SK-N-SH (cell line): Measurements from ENCODE around the gene CYP4F3. TPM values are rescaled to one million over a fixed set of nuclear protein-coding genes. Genes with fewer than 3 reads are reported as not detected.

Experiments
- CTCF ChIA-PET: fragments of 300-600, 350-600 bp; formaldehyde crosslinking; extraction: SDS; loops from one replicate; lab custom pipeline; 2021; lab: Yijun Ruan, JAX
- POLR2A ChIA-PET: fragments of 350-600 bp; sonication (Branson Sonifier 250); formaldehyde crosslinking; extraction: SDS; loops from one replicate; lab custom pipeline; 2020; ENCODE audit warnings: antibody characterized with exemption, inconsistent platforms; lab: Yijun Ruan, JAX
- DNase-seq: peaks from one replicate; pipeline ENCODE4 v3.0.0; 2012
- H2AFZ ChIP-seq: fragments of 200-600 bp; sonication (generic); 2 replicates; pipeline ENCODE4 v1.8.1; 2016; ENCODE audit warnings: antibody characterized with exemption, mild to moderate bottlenecking, low read depth
- H3F3A ChIP-seq: fragments of 200-600 bp; sonication (generic); replicated peaks from 2 replicates; pipeline ENCODE3; 2016; ENCODE audit warnings: antibody characterized with exemption, mild to moderate bottlenecking; ENCODE audit not compliant: insufficient read depth
- H3K27ac ChIP-seq, 2 experiments: fragments of 200-500 bp in 1 of 2; fragments of 200-600 bp in 1 of 2; sonication (Bioruptor generic) in 1 of 2; sonication (generic), shearing (Covaris generic) in 1 of 2; 2 replicates each; pipeline versions ENCODE4 v1.5.1 to v1.6.1; 2014 to 2016; ENCODE audit warnings: low read depth in 2 of 2, inconsistent platforms in 1 of 2, low read length in 1 of 2, mild to moderate bottlenecking in 1 of 2, mixed read lengths in 1 of 2
- H3K27me3 ChIP-seq: fragments of 200-600 bp; sonication (generic), shearing (Covaris generic); 2 replicates; pipeline ENCODE4 v1.6.1; 2016; ENCODE audit warnings: mixed run types; ENCODE audit not compliant: insufficient read depth
- H3K36me3 ChIP-seq, 2 experiments: fragments of 200-500 bp in 1 of 2; fragments of 200-600 bp in 1 of 2; sonication (Bioruptor generic) in 1 of 2; sonication (generic) in 1 of 2; replicated peaks in 1 of 2; 2 replicates each; pipeline versions ENCODE3 to v1.5.1; 2014 to 2016; ENCODE audit warnings: low read length in 1 of 2, mild to moderate bottlenecking in 1 of 2; ENCODE audit not compliant: insufficient read depth in 2 of 2, control insufficient read depth in 1 of 2
- H3K4me1 ChIP-seq, 2 experiments: fragments of 200-500 bp in 1 of 2; fragments of 200-600 bp in 1 of 2; sonication (Bioruptor generic) in 1 of 2; sonication (generic), shearing (Covaris generic) in 1 of 2; 2 replicates each; pipeline versions ENCODE4 v1.5.1 to v1.6.1; 2014 to 2016; ENCODE audit warnings: low read depth in 1 of 2, low read length in 1 of 2, mixed run types in 1 of 2; ENCODE audit not compliant: insufficient read depth in 2 of 2, control insufficient read depth in 1 of 2
- H3K4me2 ChIP-seq: fragments of 200-600 bp; sonication (generic), shearing (Covaris generic); 2 replicates; pipeline ENCODE4 v1.6.1; 2017; ENCODE audit warnings: mixed run types
- H3K4me3 ChIP-seq, 2 experiments: fragments of 200-500 bp in 1 of 2; fragments of 200-600 bp in 1 of 2; sonication (Bioruptor generic) in 1 of 2; sonication (generic), shearing (Covaris generic) in 1 of 2; 2 replicates each; pipeline versions ENCODE4 v1.5.1 to v1.8.1; 2014 to 2016; ENCODE audit warnings: low read depth in 2 of 2, inconsistent platforms in 1 of 2, low read length in 1 of 2, mild to moderate bottlenecking in 1 of 2, mixed read lengths in 1 of 2, moderate library complexity in 1 of 2
- H3K79me2 ChIP-seq: fragments of 200-600 bp; sonication (generic); 2 replicates; pipeline ENCODE4 v1.8.1; 2017; ENCODE audit warnings: mild to moderate bottlenecking; ENCODE audit not compliant: insufficient read depth
- H3K9ac ChIP-seq: fragments of 200-600 bp; sonication (generic); 2 replicates; pipeline ENCODE4 v1.6.1; 2017; ENCODE audit warnings: mixed run types
- H3K9me2 ChIP-seq: fragments of 200-600 bp; sonication (generic); 2 replicates; pipeline ENCODE4 v1.6.1; 2017; ENCODE audit warnings: mixed run types
- H3K9me3 ChIP-seq: fragments of 200-600 bp; sonication (generic); 2 replicates; pipeline ENCODE4 v1.6.1; 2017; ENCODE audit warnings: mixed run types, mild to moderate bottlenecking, moderate library complexity
- H4K20me1 ChIP-seq: fragments of 200-600 bp; sonication (generic); 2 replicates; pipeline ENCODE4 v1.6.1; 2017; ENCODE audit warnings: mild to moderate bottlenecking, mixed run types; ENCODE audit not compliant: insufficient read depth
- MXI1 ChIP-seq: IDR thresholded peaks from 2 replicates; pipeline ENCODE4 v1.6.1; 2012; ENCODE audit warnings: mild to moderate bottlenecking, low read depth, low read length, improper control_type of control experiment
- RAD21 ChIP-seq: IDR thresholded peaks from 2 replicates; pipeline ENCODE4 v1.6.1; 2012; ENCODE audit warnings: mild to moderate bottlenecking, low read length
- SMC3 ChIP-seq: IDR thresholded peaks from 2 replicates; pipeline ENCODE4 v1.6.1; 2012; ENCODE audit warnings: low read depth, low read length, improper control_type of control experiment
- TCF12 ChIP-seq: IDR thresholded peaks from 2 replicates; pipeline ENCODE4 v1.4.0; 2012
- WGBS: methylation state at CpG from one replicate; pipeline ENCODE4 v1.1.6; 2017; ENCODE audit warnings: low lambda C conversion rate; 5-methylcytosine and 5-hydroxymethylcytosine counted together
- polyA plus RNA-seq, 3 experiments: library from polyadenylated mRNA; depleted of rRNA; stranded (reverse); fragments of >200 nt; gene quantifications; 2 replicates each; pipeline ENCODE4 v1.2.3, GENCODE V29; 2012
- TF ChIP-seq, protein P1 (sequence below): IDR thresholded peaks from 2 replicates; pipeline ENCODE4; 2012
- TF ChIP-seq, protein P2 (sequence below): IDR thresholded peaks from 2 replicates; pipeline ENCODE4 v1.6.1; 2012; ENCODE audit warnings: mild to moderate bottlenecking, low read depth, low read length, moderate library complexity
- TF ChIP-seq, protein P3 (sequence below): fragments of 200-600 bp; sonication (generic); IDR thresholded peaks from 2 replicates; pipeline ENCODE4 v1.6.1; 2017; ENCODE audit warnings: antibody characterized with exemption, mild to moderate bottlenecking, moderate library complexity

CYP4F3 gene
- polyA plus RNA-seq, 1 of the 3 experiments (the other 2 are of a cell fraction): 0.08 TPM

- TF ChIP-seq, protein P1, sequence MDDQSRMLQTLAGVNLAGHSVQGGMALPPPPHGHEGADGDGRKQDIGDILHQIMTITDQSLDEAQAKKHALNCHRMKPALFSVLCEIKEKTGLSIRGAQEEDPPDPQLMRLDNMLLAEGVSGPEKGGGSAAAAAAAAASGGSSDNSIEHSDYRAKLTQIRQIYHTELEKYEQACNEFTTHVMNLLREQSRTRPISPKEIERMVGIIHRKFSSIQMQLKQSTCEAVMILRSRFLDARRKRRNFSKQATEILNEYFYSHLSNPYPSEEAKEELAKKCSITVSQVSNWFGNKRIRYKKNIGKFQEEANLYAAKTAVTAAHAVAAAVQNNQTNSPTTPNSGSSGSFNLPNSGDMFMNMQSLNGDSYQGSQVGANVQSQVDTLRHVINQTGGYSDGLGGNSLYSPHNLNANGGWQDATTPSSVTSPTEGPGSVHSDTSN: no peak
- TF ChIP-seq, protein P2, sequence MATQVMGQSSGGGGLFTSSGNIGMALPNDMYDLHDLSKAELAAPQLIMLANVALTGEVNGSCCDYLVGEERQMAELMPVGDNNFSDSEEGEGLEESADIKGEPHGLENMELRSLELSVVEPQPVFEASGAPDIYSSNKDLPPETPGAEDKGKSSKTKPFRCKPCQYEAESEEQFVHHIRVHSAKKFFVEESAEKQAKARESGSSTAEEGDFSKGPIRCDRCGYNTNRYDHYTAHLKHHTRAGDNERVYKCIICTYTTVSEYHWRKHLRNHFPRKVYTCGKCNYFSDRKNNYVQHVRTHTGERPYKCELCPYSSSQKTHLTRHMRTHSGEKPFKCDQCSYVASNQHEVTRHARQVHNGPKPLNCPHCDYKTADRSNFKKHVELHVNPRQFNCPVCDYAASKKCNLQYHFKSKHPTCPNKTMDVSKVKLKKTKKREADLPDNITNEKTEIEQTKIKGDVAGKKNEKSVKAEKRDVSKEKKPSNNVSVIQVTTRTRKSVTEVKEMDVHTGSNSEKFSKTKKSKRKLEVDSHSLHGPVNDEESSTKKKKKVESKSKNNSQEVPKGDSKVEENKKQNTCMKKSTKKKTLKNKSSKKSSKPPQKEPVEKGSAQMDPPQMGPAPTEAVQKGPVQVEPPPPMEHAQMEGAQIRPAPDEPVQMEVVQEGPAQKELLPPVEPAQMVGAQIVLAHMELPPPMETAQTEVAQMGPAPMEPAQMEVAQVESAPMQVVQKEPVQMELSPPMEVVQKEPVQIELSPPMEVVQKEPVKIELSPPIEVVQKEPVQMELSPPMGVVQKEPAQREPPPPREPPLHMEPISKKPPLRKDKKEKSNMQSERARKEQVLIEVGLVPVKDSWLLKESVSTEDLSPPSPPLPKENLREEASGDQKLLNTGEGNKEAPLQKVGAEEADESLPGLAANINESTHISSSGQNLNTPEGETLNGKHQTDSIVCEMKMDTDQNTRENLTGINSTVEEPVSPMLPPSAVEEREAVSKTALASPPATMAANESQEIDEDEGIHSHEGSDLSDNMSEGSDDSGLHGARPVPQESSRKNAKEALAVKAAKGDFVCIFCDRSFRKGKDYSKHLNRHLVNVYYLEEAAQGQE: no peak
- TF ChIP-seq TCF12: no peak
Observed at GRCh38 chr19:15628236-15629002, 12.3 kb upstream of the CYP4F3 start (continued).

- peak; percentile 86 for DNase-seq
- H3K9me3 ChIP-seq: no peaks in the 10 kb centered on the region
- no peaks in the 10 kb centered on the region for H3F3A ChIP-seq
- H3K79me2 ChIP-seq: no peaks in the 10 kb centered on the region
- ChIA-PET CTCF (interaction anchor here (0.7 to 1.2 kb wide), 11 partner anchors 8 to 659 kb away, joined by 3 to 8 read pairs (median 3); partner anchors contain the start of gene FAM32A), POLR2A (no interaction called here)
- no peak overlapping the region for H3K27ac ChIP-seq
- H3K4me1 ChIP-seq: no peaks in the 10 kb centered on the region
- no peaks in the 10 kb centered on the region; the same call in 1 of the 2 replicates for H3K27me3 ChIP-seq
- H3K4me3 ChIP-seq: no peak overlapping the region; a peak in 1 of 4 replicates
- no peaks in the 10 kb centered on the region for H3K36me3 ChIP-seq
- no peak overlapping the region for H2AFZ ChIP-seq
- no peak overlapping the region for H3K9ac ChIP-seq
- H3K9me2 ChIP-seq: no peaks in the 10 kb centered on the region
- WGBS: 3% methylated on average over 11 of the region's 25 CpGs
- H4K20me1 ChIP-seq: no peaks in the 10 kb centered on the region
- H3K4me2 ChIP-seq: no peak overlapping the region
- TF ChIP-seq, protein P3, sequence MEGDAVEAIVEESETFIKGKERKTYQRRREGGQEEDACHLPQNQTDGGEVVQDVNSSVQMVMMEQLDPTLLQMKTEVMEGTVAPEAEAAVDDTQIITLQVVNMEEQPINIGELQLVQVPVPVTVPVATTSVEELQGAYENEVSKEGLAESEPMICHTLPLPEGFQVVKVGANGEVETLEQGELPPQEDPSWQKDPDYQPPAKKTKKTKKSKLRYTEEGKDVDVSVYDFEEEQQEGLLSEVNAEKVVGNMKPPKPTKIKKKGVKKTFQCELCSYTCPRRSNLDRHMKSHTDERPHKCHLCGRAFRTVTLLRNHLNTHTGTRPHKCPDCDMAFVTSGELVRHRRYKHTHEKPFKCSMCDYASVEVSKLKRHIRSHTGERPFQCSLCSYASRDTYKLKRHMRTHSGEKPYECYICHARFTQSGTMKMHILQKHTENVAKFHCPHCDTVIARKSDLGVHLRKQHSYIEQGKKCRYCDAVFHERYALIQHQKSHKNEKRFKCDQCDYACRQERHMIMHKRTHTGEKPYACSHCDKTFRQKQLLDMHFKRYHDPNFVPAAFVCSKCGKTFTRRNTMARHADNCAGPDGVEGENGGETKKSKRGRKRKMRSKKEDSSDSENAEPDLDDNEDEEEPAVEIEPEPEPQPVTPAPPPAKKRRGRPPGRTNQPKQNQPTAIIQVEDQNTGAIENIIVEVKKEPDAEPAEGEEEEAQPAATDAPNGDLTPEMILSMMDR: peak; percentile 94
- TF ChIP-seq, protein P2: 0 out of 2 replicates have a peak, but pooled peaks have one; percentile 22
- TF ChIP-seq RAD21 (peak; percentile 81), MXI1 (no peak), SMC3 (peak; percentile 56)
Observed at GRCh38 chr19:15629003-15629880, 11.5 kb upstream of the CYP4F3 start.
